ENCODE measurements around the gene TMPRSS4.

TMPRSS4 gene

GRCh38 chr11:118080296-118080695 lies 3.4 kb downstream of the TMPRSS4 start:
- no peak for DNase-seq

DNA sequence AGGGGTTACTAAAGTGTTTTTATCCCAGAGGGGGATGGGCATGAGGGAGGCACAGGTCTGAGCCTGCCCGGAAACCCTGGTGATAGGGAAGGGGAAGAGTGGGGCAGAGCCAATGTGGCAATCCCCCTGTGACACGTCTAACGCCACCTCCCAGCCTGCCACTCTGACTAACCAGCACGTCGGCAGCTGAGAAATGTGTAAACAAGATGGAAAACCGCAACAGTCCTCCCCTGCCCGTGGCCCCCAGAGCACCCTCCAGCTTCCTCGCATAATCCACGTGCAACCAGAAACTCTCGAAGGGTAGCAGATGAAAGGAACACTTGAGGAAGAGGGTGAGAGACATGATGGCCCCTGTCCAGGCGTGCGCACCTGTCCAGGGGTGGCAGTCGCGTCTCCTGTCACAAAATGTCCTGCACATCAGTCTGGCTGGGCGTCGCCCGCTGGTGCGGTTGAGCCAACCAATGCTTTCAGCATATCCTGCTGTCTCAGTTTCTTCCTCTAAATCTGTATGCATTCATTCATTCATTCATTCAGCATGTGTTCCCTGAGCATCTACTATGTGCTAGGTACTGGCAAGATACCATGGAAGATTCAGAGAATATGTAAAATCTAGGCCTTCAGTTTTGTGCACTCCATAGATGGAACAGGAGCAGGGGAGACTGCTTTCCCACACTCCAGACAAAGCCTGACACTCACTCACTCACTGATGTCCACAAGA lies 4.5 kb downstream of the TMPRSS4 start:
- DNase-seq, result no peak

GRCh38 chr11:118082880-118083552 lies 6.1 kb downstream of the TMPRSS4 start:
- no peak for DNase-seq

- no peak for DNase-seq
Observed at GRCh38 chr11:118084247-118084646, 7.4 kb downstream of the TMPRSS4 start.

DNA sequence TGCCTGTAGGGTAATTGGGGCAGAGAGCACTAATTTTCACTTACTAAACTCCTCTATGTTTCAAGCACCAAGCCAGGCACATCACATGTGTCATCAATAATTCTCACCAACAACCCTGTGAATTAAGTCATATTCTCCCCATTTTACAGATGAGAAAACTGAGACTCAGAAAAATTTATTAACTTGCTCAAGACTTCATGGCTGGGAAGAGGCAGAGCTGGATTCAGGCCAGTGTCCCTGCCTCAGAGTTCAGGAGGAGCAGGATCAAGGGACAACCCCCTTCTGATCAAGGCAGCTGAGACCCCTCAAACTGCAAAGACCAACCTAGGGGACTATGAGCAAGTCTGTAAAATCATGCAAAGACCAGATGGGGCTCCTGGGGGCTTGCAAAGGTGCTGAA lies 7.8 kb downstream of the TMPRSS4 start:
- DNase-seq, result no peak

DNA sequence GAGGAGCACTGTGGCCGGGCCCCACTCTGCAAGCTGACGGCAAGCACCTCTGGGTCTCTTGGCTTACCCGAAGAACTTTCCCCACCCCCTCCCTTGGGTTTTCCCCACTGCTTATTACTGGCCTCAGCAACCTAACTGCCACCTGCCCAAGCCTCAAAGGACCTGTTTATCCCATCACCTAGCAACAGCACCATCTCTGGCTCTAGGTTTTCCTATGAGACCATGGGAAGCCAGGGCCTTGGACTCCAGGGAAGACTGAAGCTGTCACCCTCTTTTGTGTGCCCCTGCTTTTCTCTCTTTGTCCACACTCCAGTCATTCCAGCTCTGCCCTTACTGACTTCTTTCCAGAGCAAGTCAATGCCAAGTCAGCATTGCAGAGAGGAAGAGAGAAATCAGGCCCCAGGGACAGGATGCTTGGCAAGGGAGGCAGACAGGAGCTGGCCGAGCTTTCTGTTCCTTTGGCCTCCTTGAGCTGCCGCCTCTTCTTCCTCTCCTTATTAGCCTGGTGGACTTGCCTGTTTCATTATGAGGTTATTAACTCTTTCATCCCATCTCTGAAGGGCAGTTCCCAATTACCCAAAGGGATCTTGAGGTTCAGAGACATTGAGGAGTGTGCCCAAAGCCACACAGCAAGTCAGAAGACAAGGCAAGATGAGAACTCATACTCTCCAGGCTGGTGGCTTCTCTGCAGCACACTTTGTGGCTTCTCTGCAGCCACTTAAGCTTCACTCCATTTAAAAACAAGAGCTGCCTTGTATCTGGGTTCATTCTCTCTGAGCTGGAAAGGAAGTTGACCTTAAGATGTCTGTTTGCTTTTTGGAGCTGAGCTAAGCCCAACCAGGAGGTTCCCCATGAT lies 10.3 kb downstream of the TMPRSS4 start, which contains the start of gene SMIM35:
Gene SMIM35, minus strand, starts transcription at position 51 of the 856 bp plus-strand sequence. CDS start 206 bp downstream, outside the sequence.
- DNase-seq, result no peak

GRCh38 chr11:118087931-118088330 lies 11.1 kb downstream of the TMPRSS4 start:
- DNase-seq, result no peak

DNA sequence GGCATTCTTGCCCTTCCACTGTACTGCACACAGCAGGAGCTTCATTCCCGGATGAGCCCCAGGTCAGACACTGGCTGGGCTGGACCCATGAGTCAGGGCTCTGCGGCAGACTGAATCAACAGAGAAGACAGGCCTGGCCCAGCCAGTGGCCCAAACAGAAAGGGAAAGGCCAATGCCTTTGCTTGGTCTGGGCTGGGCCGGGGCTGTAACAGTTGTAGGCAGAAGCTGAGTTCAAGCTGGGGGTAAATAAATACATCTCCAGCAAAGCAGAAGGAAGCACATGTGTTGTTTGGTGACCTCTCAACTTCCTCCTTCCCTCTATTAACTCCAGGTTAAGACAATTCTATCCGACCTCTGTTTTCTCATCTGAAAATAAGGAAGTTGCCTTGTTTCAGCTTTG lies 11.7 kb downstream of the TMPRSS4 start:
- no peak for DNase-seq

DNA sequence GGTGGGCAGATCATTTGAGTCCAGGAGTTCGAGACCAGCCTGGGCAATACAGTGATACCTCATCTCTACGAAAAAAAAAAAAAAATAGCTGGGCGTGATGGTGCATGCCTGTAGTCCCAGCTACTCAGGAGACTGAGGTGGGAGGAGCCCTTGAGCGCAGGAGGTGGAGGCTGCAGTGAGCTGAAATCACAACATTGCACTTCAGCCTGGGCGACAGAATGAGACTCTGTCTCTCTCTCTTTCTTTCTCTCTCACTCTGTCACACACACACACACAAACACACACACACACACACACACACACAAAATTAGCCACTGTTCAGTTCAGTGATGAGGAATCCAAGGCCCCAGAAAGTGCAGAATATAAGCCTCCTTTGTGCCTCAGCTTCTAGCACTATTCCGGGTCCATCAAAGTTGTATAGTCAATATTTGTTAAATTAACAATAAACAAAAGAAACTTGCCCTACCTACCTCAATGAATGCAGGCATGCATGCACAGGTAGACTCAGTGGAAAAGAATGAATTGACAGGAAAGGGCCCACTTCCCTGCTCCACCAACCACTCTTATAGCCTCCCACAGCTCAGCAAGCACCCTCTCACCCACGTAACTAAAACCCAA lies 13.8 kb downstream of the TMPRSS4 start:
- DNase-seq, result no peak

DNA sequence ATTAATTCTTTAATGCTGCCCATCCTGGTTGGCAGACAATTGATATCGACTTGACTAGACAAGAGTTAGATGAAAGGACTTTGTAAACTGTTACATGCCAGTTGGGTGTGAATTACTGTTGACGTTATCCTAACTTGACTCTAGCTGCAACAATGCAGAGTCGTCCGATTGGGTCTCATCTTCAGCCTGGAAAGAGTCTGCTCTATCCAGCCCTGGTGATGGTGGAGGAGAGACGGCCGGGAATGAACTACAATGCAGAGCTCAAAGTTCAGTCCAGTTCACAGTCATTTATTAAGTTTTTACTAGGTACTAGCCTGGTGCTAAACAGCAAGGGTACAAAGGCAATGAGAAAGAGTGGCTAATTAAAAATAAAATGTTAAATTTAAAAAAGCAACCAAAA lies 14.8 kb downstream of the TMPRSS4 start:
- DNase-seq, result no peak

GRCh38 chr11:118092907-118093571 lies 16.2 kb downstream of the TMPRSS4 start:
- no peak for DNase-seq

DNA sequence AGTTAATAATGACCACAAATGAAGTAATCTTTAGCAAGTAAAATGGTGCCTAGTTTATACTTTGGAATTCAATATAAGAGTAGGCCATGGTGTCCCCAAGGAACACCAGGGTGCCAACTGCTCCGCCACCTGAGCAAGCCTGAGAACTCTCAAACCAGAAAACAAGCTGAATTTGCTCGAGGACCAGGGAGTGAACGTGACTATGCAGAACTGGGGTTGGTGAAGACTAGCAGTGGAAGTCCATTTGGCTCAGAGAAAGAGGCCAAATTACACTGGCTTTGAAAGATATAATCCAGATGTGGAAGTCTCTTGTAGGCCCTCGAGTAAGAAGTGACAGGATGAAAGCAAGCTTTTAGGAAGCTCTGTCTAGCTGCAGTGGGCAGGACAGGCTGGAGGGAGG lies 18.6 kb downstream of the TMPRSS4 start:
- DNase-seq, result no peak

GRCh38 chr11:118095967-118096367 lies 19.1 kb downstream of the TMPRSS4 start:
- DNase-seq, result no peak

- DNase-seq, result no peak
Observed at GRCh38 chr11:118098996-118099837, 22.3 kb downstream of the TMPRSS4 start.

- DNase-seq, result no peak
Observed at GRCh38 chr11:118099838-118100556, 23.1 kb downstream of the TMPRSS4 start.

DNA sequence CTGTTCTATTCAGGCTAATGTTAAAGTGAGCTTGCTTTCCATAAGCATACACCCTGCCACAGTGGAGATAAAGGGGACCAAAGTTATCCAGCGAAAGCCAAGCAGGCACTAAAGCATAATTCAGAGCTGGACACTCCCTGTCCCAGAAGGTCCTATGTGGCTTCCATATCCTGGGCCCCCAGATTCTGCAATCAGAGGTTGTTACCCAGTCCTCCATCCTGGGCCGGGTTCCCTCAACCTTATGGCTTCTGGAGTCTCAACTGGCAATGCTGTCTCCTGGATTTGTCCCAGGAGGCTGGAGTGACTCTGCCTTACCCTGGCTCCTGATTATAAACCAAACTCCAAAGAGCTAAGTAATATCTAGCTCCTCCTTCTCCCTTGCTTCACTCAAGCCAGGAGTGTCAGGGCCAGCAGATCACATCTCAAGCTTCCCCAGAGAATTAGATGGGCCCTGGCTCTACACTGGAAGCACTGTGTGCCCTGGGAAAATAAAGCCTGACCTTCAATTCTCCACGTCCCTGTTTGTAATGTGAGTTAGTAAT lies 23.9 kb downstream of the TMPRSS4 start:
- DNase-seq, result no peak

- DNase-seq, result no peak
Observed at GRCh38 chr11:118102721-118103261, 25.9 kb downstream of the TMPRSS4 start.

DNA sequence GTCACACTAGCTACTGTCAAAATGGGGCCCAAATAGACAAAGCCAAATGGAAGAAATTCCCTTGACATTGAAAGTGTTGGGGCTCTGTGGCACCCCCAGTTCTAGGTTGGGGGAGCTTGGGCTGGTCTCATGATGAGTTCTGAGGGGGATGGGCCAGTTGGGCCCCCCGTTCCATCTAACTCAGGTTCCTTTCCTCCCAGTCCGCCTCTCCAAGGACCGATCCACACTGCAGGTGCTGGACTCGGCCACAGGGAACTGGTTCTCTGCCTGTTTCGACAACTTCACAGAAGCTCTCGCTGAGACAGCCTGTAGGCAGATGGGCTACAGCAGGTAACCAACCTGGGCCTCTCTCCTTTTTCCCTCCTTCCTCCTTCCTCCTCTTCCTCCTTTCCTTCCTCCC lies 27.6 kb downstream of the TMPRSS4 start:
- no peak for DNase-seq

DNA sequence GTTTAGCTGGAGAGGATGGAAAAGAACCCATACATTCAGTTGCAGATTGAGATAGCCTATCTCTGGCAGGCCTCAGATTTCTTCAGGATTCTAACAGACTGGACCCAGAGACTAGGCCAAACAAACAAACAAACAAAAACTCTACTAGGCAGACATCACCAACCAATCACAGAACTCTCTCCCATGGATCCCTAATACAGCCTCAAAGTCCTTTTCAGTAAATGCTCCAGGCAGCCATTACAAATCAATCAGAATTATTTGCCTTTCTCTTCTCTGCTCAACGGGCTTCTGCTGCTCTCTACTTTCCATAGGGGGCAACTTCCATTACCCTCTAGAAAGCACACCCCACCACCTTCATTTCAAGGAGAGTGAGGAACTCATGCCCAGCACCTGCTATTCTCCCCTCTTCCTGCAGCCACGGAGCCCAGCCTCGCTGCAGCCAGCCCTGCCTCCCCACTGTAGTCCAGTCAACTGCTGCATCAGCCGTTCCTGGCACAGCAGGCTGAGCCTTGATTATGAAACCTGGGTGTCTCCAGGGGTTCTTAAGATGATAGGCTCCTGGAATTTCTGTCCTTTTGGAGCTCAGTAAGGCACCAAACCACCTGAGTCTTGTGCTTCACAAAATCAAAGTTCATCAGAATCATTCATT lies 28.9 kb downstream of the TMPRSS4 start:
- DNase-seq, result no peak
